Lower leg skin (tissue), 3 donors: Measurements from ENCODE around the gene SCYL1.
"Not testable (repeated sequence)": the region's sequence is repeated elsewhere in the genome, so short reads cannot be mapped to it uniquely, and the experiment has no call there.

Experiments used
- CTCF ChIP-seq, 3 donors: fragments of 450-650 bp; IDR thresholded peaks; one replicate each; pipeline ENCODE4 v1.5.1; 2016; ENCODE audit warnings: antibody characterized with exemption in 3 of 3, mild to moderate bottlenecking in 3 of 3, moderate library complexity in 2 of 3
- POLR2A ChIP-seq, 2 donors: fragments of 450-650 bp; IDR thresholded peaks; one replicate each; pipeline ENCODE4 v1.6.1; 2016 to 2017; ENCODE audit warnings: antibody characterized with exemption in 2 of 2, mild to moderate bottlenecking in 1 of 2, moderate library complexity in 1 of 2

GRCh38 chr11:65521777-65522521, 2.9 kb upstream of the SCYL1 start:
- TF ChIP-seq POLR2A, CTCF (IDR thresholded peaks at IDR 0.05): not testable (repeated sequence)
